NB4 (cell line): Measurements from ENCODE around the gene DUSP22.

ENCODE experiments used
- CTCF ChIP-seq: IDR thresholded peaks from one replicate; pipeline ENCODE4 v1.5.1; 2012; ENCODE audit warnings: low read depth, low read length
- POLR2A ChIP-seq: IDR thresholded peaks from 2 replicates; pipeline ENCODE4 v1.6.1; 2011; ENCODE audit warnings: mild to moderate bottlenecking; ENCODE audit not compliant: insufficient read length; ENCODE audit errors: extremely low read depth

DNA sequence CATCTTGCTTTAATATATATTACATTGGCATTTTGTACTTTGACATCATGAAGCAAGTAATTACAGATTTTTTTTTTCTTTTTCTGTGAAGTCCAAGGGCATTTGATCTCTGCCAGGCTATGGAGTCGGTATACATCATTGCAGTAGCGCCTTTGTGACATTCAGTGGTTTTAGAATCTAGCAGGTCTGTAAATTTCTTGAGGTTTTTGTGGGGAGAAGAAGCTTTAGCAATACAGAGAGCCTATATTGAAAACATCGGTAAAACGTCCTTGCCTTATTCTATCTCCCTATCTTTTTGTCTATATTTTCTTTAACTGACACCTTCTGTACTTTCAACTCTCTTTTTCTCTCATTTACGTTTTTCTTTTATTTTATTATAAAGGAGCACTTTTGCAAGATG is 47.2 kb downstream of the DUSP22 start:
- no peak for TF ChIP-seq CTCF
- no peak for TF ChIP-seq POLR2A
